Liver (tissue), 9 donors: ENCODE data around the gene SGMS1. TPM values are rescaled to one million over a fixed set of nuclear protein-coding genes. Genes with fewer than 3 reads are reported as not detected.

Experiments
- DNase-seq: peaks from one replicate; pipeline ENCODE4 v3.0.0-alpha.2; 2017; ENCODE audit warnings: low spot score
- H3K27ac ChIP-seq, 2 donors: one replicate each; pipeline ENCODE4 v1.7.0; 2013; ENCODE audit warnings: inconsistent platforms in 2 of 2, low read length in 2 of 2, control low read depth in 1 of 2, low read depth in 1 of 2, mild to moderate bottlenecking in 1 of 2
- H3K27me3 ChIP-seq, 4 donors: one replicate each; pipeline versions ENCODE4 v1.6.1 to v1.7.0; 2013; ENCODE audit warnings: low read length in 3 of 4, inconsistent platforms in 1 of 4, mild to moderate bottlenecking in 1 of 4, moderate library complexity in 1 of 4; ENCODE audit not compliant: control insufficient read depth in 4 of 4, insufficient read depth in 4 of 4
- H3K36me3 ChIP-seq, 4 donors: one replicate each; pipeline versions ENCODE4 v1.6.1 to v1.7.0; 2013; ENCODE audit warnings: low read length in 3 of 4, mild to moderate bottlenecking in 3 of 4, low read depth in 1 of 4, moderate library complexity in 1 of 4; ENCODE audit not compliant: control insufficient read depth in 4 of 4, insufficient read depth in 3 of 4
- H3K4me1 ChIP-seq, 4 donors: one replicate each; pipeline versions ENCODE4 v1.6.1 to v1.7.0; 2013; ENCODE audit warnings: low read length in 3 of 4, mild to moderate bottlenecking in 3 of 4, moderate library complexity in 1 of 4; ENCODE audit not compliant: control insufficient read depth in 4 of 4, insufficient read depth in 4 of 4
- H3K4me3 ChIP-seq, 3 donors: one replicate each; pipeline versions ENCODE4 v1.6.1 to v1.7.0; 2013; ENCODE audit warnings: low read length in 3 of 3, control low read depth in 1 of 3, low read depth in 1 of 3, mild to moderate bottlenecking in 1 of 3
- H3K9ac ChIP-seq, 2 donors: one replicate each; pipeline ENCODE4 v1.7.0; 2013; ENCODE audit warnings: low read length in 2 of 2, mild to moderate bottlenecking in 2 of 2, moderate library complexity in 2 of 2, control low read depth in 1 of 2, low read depth in 1 of 2
- H3K9me3 ChIP-seq, 4 donors: one replicate each; pipeline versions ENCODE4 v1.6.1 to v1.7.0; 2013; ENCODE audit warnings: low read length in 3 of 4; ENCODE audit not compliant: control insufficient read depth in 4 of 4
- ATF3 ChIP-seq: IDR thresholded peaks from 2 replicates; pipeline ENCODE4 v1.6.1; 2016; ENCODE audit warnings: antibody characterized with exemption
- CTCF ChIP-seq: fragments of 150-350 bp; IDR thresholded peaks from 2 replicates; pipeline ENCODE4 v1.5.1; 2017; ENCODE audit warnings: improper control_type of control experiment, low read depth, low read length; ENCODE audit not compliant: missing input control
- EGR1 ChIP-seq, 2 donors: IDR thresholded peaks; 2 replicates each; pipeline ENCODE4 v1.6.1; 2016 to 2018; ENCODE audit warnings: antibody characterized with exemption in 2 of 2, low read depth in 2 of 2
- FOXA1 ChIP-seq: IDR thresholded peaks from 2 replicates; pipeline ENCODE4 v1.6.1; 2016; ENCODE audit warnings: antibody characterized with exemption
- FOXA2 ChIP-seq: IDR thresholded peaks from 2 replicates; pipeline ENCODE4 v1.6.1; 2016; ENCODE audit warnings: antibody characterized with exemption
- GABPA ChIP-seq, 2 donors: IDR thresholded peaks in 1 of 2; conservative IDR thresholded peaks in 1 of 2; 2 replicates each; pipeline ENCODE4 v1.6.1; 2016; ENCODE audit warnings: antibody characterized with exemption in 2 of 2, mild to moderate bottlenecking in 1 of 2, moderate library complexity in 1 of 2
- HNF4A ChIP-seq, 2 donors: conservative IDR thresholded peaks; 2 replicates each; pipeline ENCODE4 v1.6.1; 2016; ENCODE audit warnings: antibody characterized with exemption in 2 of 2, mild to moderate bottlenecking in 2 of 2
- HNF4G ChIP-seq: IDR thresholded peaks from 2 replicates; pipeline ENCODE4 v1.6.1; 2016; ENCODE audit warnings: antibody characterized with exemption
- JUND ChIP-seq, 2 donors: IDR thresholded peaks; 2 replicates each; pipeline ENCODE4 v1.6.1; 2016; ENCODE audit warnings: antibody characterized with exemption in 2 of 2
- MAX ChIP-seq: IDR thresholded peaks from 2 replicates; pipeline ENCODE4 v1.6.1; 2016; ENCODE audit warnings: antibody characterized with exemption
- NR2F2 ChIP-seq: IDR thresholded peaks from 2 replicates; pipeline ENCODE4 v1.6.1; 2016; ENCODE audit warnings: antibody characterized with exemption
- RAD21 ChIP-seq, 2 donors: IDR thresholded peaks; 2 replicates each; pipeline ENCODE4 v1.6.1; 2016; ENCODE audit warnings: antibody characterized with exemption in 2 of 2, mild to moderate bottlenecking in 2 of 2
- REST ChIP-seq: IDR thresholded peaks from 2 replicates; pipeline ENCODE4 v1.6.1; 2016; ENCODE audit warnings: antibody characterized with exemption, mild to moderate bottlenecking
- RXRA ChIP-seq, 2 donors: IDR thresholded peaks; 2 replicates each; pipeline ENCODE4 v1.6.1; 2017 to 2018; ENCODE audit warnings: antibody characterized with exemption in 2 of 2, mild to moderate bottlenecking in 1 of 2
- SP1 ChIP-seq: IDR thresholded peaks from 2 replicates; pipeline ENCODE4 v1.6.1; 2018; ENCODE audit warnings: antibody characterized with exemption, mild to moderate bottlenecking
- TAF1 ChIP-seq: conservative IDR thresholded peaks from 2 replicates; pipeline ENCODE4 v1.6.1; 2016; ENCODE audit warnings: antibody characterized with exemption, mild to moderate bottlenecking
- YY1 ChIP-seq: IDR thresholded peaks from 2 replicates; pipeline ENCODE4 v1.6.1; 2016; ENCODE audit warnings: antibody characterized with exemption, mild to moderate bottlenecking
- WGBS: extraction: QIAGEN DNeasy Blood & Tissue Kit; methylation state at CpG from one replicate; pipeline ENCODE4 v1.1.7; 2013; 5-methylcytosine and 5-hydroxymethylcytosine counted together
- polyA plus RNA-seq, 2 donors: library from polyadenylated mRNA; stranded (reverse) in 1 of 2; unstranded in 1 of 2; fragments of 200-250 nt in 1 of 2; fragments of >200 nt in 1 of 2; fragmentation: Nextera tagmentation in 1 of 2; extraction: Ambion mirVana in 1 of 2; gene quantifications; one replicate each; pipeline versions ENCODE4 v1.2.1 to v1.2.3, GENCODE V29; 2013 to 2015
- total RNA-seq, 2 donors: library from RNA; depleted of rRNA; stranded (reverse); fragments of >200 nt; gene quantifications; one replicate each; pipeline ENCODE4 v1.2.3, GENCODE V29; 2014
- TF ChIP-seq, protein P1 (sequence below): IDR thresholded peaks from 2 replicates; pipeline ENCODE4 v1.6.1; 2016; ENCODE audit warnings: antibody characterized with exemption
- donor health status: healthy.
- donor health status: healthy.
- donor health status: healthy.
- donor health status: healthy.
- donor health status: healthy.

SGMS1 gene
- total and polyA plus RNA-seq, 4 donors, result 6.8 to 98.2 (median 21.1) TPM

- Histone ChIP-seq H3K9me3 (no peaks in the 10 kb centered on the region), H3K4me3 (no peak overlapping the region), H3K27ac (no peak overlapping the region), H3K4me1 (no peaks in the 10 kb centered on the region), H3K9ac (no peak overlapping the region), H3K36me3 (peaks cover 0 to 6% (median 1%) of the 10 kb centered on the region in 4 donors), H3K27me3 (no peaks in the 10 kb centered on the region)
- 94% methylated on average over 3 of the region's 3 CpGs for WGBS
- no peak for DNase-seq
- no peak for TF ChIP-seq FOXA1
- no peak for TF ChIP-seq RXRA (IDR thresholded peaks at IDR 0.05)
- no peak for TF ChIP-seq JUND (IDR thresholded peaks at IDR 0.05)
- no peak for TF ChIP-seq MAX
- TF ChIP-seq NR2F2, result no peak
- TF ChIP-seq FOXA2, result no peak
- no peak for TF ChIP-seq CTCF
- no peak for TF ChIP-seq HNF4A (conservative IDR thresholded peaks at IDR 0.05)
- TF ChIP-seq ATF3, result no peak
- no peak for TF ChIP-seq YY1
- TF ChIP-seq SP1, result no peak
- no peak for TF ChIP-seq HNF4G
- TF ChIP-seq RAD21 (IDR thresholded peaks at IDR 0.05), result no peak
- TF ChIP-seq, protein P1, sequence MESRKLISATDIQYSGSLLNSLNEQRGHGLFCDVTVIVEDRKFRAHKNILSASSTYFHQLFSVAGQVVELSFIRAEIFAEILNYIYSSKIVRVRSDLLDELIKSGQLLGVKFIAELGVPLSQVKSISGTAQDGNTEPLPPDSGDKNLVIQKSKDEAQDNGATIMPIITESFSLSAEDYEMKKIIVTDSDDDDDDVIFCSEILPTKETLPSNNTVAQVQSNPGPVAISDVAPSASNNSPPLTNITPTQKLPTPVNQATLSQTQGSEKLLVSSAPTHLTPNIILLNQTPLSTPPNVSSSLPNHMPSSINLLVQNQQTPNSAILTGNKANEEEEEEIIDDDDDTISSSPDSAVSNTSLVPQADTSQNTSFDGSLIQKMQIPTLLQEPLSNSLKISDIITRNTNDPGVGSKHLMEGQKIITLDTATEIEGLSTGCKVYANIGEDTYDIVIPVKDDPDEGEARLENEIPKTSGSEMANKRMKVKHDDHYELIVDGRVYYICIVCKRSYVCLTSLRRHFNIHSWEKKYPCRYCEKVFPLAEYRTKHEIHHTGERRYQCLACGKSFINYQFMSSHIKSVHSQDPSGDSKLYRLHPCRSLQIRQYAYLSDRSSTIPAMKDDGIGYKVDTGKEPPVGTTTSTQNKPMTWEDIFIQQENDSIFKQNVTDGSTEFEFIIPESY, result no peak
- TF ChIP-seq GABPA (IDR thresholded peaks at IDR 0.05 in 1 of 2, conservative IDR thresholded peaks at IDR 0.05 in 1 of 2), result no peak
- TF ChIP-seq REST, result no peak
- no peak for TF ChIP-seq TAF1
- no peak for TF ChIP-seq EGR1 (IDR thresholded peaks at IDR 0.05; ENCODE audit: low read depth in 2 of 2)
These were observed 301.7 kb downstream of the SGMS1 start for GRCh38 chr10:50322077-50322476.
